ENCODE data around the gene HOXC5.

HOXC5 gene

GRCh38 chr12:54006559-54007220 is 26.2 kb upstream of the HOXC5 start:
- no peak for DNase-seq (ENCODE audit: low read depth)

DNA sequence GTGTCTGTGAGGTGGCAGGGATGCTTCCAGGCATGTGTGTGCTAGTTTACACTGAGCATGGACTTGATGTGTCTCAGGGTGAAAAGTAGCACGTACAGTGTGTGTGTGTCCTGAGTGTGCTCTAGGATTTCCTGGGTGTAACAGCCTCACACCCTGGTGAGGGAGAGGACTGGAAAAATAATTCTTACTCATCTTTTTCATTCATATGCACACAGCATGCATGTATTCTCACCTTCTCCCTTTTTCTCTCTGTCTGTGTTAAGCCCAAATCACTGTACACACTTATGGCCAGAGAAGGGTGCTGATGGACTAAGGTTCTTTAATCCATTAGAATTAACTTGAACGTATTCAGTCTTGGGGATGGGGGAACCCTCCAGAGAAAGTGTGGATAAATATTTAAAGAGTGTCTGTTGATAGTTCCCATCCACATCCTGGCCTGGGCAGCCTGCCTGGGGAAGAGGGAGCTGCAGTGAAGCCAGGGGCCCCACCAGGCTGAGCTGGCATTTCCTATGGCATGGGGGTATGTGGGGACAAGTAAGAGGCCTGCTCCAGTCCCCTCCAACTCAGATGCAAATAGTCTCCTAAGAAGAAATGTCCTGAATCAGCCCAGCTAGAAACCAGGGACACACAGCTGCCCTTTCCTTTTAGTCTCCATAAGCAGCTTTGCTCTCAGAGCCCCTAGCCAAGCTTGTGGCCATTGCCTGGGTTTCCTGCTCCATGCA is 25.2 kb upstream of the HOXC5 start:
- DNase-seq (ENCODE audit: low read depth) = no peak

- no peak for DNase-seq (ENCODE audit: low read depth)
Measured at GRCh38 chr12:54008260-54008552, 24.6 kb upstream of the HOXC5 start.

GRCh38 chr12:54009171-54010052 is 23.4 kb upstream of the HOXC5 start:
- no peak for DNase-seq (ENCODE audit: low read depth)

GRCh38 chr12:54010053-54010971 is 22.5 kb upstream of the HOXC5 start:
- DNase-seq (ENCODE audit: low read depth) = no peak

DNA sequence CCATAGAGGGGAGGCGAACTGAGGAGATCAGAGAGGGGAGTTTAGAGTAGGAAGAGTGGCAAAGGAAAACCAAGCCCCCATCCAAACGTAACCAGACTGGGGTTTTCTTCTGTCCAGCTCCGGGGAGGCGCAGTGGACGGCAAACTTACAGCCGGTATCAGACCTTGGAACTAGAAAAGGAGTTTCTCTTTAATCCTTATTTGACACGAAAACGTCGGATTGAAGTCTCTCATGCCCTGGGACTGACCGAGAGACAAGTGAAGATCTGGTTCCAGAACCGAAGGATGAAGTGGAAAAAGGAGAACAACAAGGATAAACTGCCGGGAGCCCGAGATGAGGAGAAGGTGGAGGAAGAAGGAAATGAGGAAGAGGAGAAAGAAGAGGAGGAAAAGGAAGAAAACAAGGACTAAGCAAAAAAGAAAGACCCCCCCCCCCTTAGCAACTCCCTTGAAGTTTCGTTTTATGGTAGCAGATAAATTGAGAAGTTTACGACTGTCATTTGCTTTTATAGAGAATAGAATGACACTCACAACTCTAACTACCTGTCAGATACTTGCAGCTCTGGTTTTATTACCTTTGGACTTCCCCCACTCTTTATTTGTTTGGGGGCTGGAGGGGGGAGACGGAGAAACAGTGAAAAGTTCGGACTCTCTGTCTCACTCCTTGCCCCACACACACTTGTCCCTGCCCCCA is 21.7 kb upstream of the HOXC5 start:
- DNase-seq (ENCODE audit: low read depth) = no peak

GRCh38 chr12:54011665-54012532 is 21.0 kb upstream of the HOXC5 start:
- DNase-seq (ENCODE audit: low read depth) = no peak

- no peak for DNase-seq (ENCODE audit: low read depth)
Measured at GRCh38 chr12:54012631-54013409, 20.0 kb upstream of the HOXC5 start.

DNA sequence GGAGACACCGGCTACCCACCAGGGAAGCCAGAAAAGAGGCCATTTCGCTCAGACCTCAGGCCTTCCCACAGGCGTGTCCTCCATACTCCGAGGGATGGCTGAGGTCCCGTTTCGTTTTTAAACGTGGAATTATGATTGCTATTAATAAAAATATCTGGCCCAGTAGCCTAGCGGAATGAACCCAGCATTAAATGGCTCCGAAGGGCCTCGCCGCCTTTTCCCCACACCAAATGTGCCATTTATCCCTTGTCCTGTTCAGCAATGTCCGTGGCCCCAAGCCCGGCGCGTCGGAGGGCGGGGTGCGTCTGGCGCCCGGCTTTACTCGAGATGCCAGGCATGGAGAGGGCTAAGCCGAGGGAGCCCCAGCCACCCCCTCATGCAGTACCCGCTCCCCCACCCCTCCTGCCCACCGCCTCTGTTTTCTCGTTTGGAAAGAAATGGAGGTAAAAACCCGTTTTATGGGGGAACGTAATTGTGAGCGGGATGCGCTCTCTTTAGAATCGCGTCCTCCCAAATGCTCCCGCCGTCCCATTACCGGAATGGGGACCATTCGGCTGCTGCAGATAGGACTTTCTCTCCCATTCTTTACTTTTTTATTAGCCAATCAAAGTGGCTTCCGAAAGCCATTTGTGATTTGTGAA is 18.4 kb upstream of the HOXC5 start:
- no peak for DNase-seq (ENCODE audit: low read depth)

DNA sequence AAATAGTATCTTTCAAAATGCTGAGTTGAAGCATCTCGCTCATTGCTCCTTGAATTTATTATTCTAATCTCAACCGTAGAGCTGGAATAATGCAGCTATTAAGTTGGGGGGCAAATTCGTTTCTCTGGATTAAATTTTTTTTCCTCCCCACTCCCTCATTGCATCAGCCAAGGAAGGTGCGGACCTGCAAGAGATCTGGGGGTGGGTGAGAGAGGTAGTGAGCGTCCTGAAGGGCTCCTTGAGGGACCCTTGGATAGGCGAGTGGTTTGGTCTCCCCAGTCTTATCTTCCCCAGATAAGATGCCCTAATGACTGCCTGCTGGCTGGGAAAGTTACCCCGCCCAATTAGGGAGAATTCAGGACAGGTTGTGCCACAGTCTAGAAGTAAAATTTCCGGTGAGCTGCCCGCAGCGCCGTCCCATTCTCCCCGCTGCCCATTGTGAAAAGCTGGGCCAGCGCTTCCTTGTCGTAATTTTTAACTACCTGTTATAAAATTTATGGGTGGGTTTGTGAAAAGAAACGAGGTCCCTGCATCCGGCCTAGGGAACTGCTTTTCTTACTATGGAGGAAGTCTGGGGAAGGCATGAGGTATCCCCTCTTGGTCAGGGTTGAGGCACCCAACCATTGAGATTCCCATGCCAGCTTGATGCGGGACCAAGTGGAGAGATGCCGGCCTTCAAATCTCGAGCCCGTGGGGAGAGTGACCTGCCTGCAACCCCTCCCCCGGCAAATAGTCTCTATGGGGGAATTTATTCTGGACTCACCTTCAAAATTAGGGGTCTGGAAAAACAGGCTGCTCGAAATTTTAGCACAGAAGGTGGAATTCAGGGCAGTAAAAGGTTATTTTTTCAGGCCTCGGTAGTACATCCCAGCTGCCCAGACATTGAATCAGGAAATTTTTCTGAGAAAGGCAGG is 17.6 kb upstream of the HOXC5 start:
- no peak for DNase-seq (ENCODE audit: low read depth)

DNA sequence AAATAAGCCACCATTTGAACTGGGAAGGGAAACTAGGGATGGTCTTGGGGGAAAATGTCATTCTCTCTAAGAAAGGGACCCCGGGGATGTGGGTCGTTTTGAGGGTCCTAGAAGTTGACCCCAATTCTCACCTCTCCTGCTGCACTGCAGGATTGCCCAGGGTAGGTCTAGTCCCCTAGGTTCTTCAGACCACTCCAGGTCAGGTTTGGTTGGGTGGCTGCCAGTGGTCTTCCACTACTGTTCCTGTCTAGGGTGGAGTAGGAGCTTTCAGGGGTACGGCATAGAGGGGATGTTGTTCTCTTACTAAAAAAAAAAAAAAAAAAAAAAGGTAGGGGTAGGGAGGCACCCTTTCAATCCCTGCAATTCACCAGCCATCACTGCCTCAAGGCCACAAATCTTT is 16.8 kb upstream of the HOXC5 start:
- DNase-seq (ENCODE audit: low read depth) = no peak

DNA sequence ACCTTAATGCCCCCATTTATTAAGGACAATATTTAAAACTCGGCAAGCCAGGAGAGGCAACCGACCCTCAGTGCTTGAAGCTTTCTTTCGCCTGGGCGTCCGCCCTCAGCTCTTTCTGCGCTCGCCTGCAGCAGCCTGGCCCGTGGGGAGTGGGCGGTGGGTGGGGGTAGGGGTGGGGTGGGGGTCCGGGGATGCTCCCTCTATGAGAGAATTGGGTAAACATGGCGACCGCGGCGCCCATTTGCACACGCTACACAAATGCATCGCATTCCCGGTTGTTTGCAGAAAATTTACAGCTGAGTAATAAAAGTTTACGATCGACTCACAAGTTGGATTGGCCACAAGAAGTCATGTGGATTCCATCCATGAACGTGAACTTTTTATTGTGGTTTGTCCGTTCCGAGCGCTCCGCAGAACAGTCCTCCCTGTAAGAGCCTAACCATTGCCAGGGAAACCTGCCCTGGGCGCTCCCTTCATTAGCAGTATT is 16.3 kb upstream of the HOXC5 start:
- no peak for DNase-seq (ENCODE audit: low read depth)

DNA sequence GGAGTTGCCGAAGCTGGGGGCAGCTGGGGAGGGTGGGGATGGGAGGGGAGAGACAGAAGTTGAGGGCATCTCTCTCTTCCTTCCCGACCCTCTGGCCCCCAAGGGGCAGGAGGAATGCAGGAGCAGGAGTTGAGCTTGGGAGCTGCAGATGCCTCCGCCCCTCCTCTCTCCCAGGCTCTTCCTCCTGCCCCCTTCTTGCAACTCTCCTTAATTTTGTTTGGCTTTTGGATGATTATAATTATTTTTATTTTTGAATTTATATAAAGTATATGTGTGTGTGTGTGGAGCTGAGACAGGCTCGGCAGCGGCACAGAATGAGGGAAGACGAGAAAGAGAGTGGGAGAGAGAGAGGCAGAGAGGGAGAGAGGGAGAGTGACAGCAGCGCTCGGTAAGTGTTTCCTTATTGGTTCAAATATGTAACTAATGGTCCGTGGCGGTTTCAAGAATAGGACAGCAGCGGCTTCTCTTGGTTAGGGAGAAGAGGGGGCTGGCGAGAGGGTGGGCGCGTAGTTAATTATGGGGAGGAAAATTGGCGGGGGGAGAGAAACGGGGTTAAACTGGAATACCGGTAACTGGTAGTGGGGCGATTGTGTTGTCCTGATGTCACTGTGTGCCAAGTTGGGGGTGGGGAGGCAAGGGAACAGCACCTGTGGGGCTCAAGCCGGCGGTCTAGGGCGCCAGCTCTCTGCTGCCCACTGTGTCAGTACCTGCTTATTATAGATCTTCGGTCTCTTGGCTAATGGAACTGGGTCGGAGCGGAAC is 15.6 kb upstream of the HOXC5 start:
- no peak for DNase-seq (ENCODE audit: low read depth)

DNA sequence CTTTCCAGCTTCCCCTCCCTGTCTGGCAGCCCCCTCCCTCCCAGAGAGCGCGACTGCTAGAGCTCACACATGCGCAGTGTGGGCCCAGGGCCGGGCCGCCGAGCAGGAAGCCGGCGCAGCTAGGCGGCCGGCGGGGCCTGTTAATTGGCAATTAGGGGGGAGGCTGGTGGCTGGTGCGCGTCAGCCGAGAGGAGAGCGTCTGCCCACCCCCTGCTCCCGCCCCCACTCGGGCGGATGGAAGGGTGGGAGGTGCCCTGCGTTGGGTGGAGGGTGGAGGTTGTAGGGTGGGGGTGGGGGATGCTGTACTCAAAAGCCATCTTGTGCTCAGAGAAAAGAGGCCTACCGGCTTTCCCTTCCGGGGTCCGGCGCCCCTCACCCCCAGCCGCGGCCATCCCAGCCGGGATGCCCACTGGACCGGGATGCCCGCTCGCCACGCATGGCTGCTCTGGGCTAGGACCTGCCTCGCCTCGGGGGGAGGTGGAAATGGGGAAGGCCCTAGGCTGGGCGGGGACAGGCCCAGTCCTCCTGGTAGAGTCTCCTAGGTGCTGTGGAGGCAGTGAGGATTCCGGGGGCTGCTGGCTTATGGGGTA is 14.9 kb upstream of the HOXC5 start:
- peak; percentile 48 for DNase-seq (ENCODE audit: low read depth)

- no peak for DNase-seq (ENCODE audit: low read depth)
Measured at GRCh38 chr12:54018468-54018984, 14.3 kb upstream of the HOXC5 start.

DNA sequence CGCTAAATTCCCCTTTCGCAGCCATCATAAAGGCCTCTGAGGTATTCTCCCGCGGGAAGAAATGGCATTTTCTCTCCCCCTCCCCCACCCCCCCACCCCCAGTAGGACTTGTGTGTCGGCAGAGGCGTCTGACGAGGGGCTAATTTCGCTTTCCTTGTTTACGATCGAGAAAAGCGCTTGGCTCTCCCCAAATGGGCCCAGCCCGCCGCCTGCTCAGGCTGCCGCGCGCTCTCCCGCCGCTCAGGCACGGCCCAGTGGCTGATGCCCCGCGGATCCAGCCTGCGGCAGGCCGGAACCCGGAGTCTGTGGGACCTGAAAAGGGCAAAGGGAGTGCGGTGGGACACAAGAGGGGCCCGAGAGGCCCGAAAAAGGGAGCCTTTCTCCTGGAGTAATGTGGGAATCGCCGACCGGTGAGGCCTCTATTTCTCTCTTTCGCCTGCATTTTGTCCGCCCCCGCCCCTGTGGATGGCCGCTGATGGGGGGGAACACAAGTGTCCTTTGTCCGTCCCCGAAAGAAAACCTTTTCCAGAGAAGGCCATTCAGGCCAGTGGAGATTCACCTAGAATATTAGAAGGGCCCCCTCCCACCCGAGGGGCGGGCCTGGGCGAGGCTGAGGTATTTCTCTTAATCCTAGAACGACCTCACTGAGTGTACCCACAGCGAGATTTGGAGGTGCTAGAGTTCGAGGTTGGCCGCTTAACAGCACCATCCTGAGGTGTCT is 13.6 kb upstream of the HOXC5 start:
- DNase-seq (ENCODE audit: low read depth) = no peak

Measured in activated T-helper 1 cell treated with Interleukin-2 at 50 U/mL for 16 hours (primary cell).